Measurements from ENCODE around the gene PLA2G4F. TPM values are rescaled to one million over a fixed set of nuclear protein-coding genes. Genes with fewer than 3 reads are reported as not detected.

PLA2G4F gene
- total and polyA plus RNA-seq, 12 donors, result 0.03 to 13.8 (median 1.7) TPM

DNA sequence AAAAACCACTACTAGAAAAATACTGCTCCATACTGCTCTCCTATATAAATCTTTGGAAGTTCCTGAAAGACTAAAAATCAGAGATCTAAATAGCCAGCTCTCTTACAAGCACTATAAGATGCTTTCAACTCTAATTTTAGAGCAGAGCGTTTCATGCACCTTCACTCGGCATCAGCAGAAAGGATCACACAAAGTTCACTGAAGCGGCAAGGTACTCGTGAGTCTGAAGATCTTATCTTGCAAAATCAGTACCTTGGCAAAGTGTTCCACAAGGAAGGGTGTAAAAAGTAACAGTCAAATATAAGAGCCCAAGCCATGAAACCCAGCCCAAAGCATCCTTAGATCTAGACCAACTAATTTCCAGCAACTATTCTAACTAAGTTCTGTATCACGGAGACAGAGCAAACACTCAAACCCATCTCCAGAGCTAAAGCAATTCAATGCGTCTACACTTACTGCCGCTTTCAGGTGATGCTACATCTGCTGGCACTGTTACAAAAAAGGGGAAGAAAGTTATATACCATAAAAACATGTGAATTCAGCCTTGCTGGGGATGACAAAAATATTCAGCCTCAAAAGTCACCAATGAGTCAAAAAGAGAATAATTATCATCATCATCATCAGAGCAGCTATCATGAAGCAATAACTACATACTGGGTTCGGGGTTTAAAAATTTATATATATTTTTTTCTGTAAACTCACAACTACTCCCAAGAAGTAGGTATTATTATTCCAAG, 35.3 kb upstream of the PLA2G4F start:
- Histone ChIP-seq H3K36me3 (peaks cover 0 to 83% (median 47%) of the 10 kb centered on the region in 9 donors), H3K27me3 (no peaks in the 10 kb centered on the region), H3K4me3 (no peak overlapping the region), H3K9me3 (peaks cover 0 to 4% (median 0%) of the 10 kb centered on the region in 11 donors), H3K27ac (no peak overlapping the region), H3K4me1 (peaks cover 0 to 6% (median 0%) of the 10 kb centered on the region in 9 donors)
- TF ChIP-seq, protein P1, sequence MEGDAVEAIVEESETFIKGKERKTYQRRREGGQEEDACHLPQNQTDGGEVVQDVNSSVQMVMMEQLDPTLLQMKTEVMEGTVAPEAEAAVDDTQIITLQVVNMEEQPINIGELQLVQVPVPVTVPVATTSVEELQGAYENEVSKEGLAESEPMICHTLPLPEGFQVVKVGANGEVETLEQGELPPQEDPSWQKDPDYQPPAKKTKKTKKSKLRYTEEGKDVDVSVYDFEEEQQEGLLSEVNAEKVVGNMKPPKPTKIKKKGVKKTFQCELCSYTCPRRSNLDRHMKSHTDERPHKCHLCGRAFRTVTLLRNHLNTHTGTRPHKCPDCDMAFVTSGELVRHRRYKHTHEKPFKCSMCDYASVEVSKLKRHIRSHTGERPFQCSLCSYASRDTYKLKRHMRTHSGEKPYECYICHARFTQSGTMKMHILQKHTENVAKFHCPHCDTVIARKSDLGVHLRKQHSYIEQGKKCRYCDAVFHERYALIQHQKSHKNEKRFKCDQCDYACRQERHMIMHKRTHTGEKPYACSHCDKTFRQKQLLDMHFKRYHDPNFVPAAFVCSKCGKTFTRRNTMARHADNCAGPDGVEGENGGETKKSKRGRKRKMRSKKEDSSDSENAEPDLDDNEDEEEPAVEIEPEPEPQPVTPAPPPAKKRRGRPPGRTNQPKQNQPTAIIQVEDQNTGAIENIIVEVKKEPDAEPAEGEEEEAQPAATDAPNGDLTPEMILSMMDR (IDR thresholded peaks at IDR 0.05), result no peak
- ATAC-seq (no peak), DNase-seq (no peak)
- 87% methylated on average over 8 of the region's 8 CpGs for WGBS, 2 donors
- intact Hi-C loops (cut with DNase I), result no loop called here

DNA sequence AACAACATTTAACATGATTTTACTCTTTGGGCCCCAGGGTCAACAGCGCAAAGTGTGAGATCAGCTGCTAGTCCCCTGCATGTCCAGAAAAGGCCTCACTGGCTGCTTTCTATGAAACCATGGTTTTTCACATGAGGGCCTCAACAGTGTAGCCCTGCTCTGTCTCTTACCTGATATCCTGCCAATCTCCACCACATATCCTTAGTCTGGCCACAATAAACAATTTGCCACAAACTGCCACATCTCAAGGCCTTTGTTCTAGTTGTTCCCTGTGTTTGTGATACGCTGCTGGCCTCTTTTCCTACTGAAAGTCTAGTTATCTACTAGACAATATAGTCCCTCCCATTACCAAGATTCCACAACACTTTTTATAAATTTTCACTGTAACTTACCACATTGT, 33.9 kb upstream of the PLA2G4F start:
- TF ChIP-seq, protein P1 (IDR thresholded peaks at IDR 0.05), result no peak
- Histone ChIP-seq H3K27ac (no peak overlapping the region), H3K4me1 (peaks cover 0 to 6% (median 0%) of the 10 kb centered on the region in 9 donors), H3K27me3 (no peaks in the 10 kb centered on the region), H3K4me3 (no peak overlapping the region), H3K9me3 (no peaks in the 10 kb centered on the region), H3K36me3 (peaks cover 0 to 94% (median 58%) of the 10 kb centered on the region in 9 donors)
- no peak for DNase-seq
- no peak for ATAC-seq
- intact Hi-C loops (cut with DNase I), result no loop called here
- 97 to 99% methylated on average over 2 of the region's 2 CpGs for WGBS, 2 donors

DNA sequence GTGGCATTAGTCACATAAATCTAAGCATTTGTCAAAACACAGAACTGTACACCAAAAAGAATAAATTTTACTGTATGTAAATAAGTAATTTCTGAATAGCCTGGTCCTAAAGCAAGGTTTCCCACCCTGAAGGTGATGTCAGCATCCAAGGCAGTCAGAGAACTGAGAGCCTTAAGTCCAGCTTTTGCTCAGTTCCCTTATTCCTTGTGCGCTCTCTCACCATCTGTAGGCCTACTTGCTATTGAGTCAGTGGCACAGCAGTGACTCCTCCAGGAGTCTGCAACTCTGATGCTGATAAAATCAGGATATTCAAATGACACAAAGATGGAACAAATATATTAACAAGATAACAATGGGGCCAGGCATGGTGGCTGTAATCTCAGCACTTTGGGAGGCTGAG, 29.4 kb upstream of the PLA2G4F start:
- intact Hi-C loops (cut with DNase I), result no loop called here
- Histone ChIP-seq H3K4me1 (peaks cover 0 to 23% (median 0%) of the 10 kb centered on the region in 9 donors), H3K9me3 (no peaks in the 10 kb centered on the region), H3K27ac (no peak overlapping the region), H3K36me3 (peaks cover 0 to 100% (median 75%) of the 10 kb centered on the region in 9 donors), H3K4me3 (no peak overlapping the region), H3K27me3 (no peaks in the 10 kb centered on the region)
- no peak for DNase-seq
- no peak for ATAC-seq
- TF ChIP-seq, protein P1 (IDR thresholded peaks at IDR 0.05), result no peak
- 98 to 100% methylated on average over 1 of the region's 1 CpG for WGBS, 2 donors

DNA sequence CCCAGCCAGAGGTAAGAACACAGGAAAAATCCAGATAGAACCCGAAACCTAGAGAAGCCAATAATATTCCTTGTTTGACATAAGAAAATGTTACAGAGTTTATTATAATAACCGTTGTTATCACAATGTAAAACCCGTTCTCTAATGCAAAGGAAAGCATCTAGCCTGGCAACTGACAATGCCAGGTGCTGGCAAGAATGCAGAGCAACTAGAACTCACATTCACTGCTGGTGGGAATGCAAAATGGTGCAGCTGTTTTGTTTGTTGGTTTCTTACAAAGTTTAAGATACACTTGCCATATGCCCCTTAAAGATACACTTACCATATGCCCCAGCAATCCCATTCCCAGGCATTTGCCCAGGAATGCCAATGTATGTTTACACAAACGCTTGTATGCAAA, 28.3 kb upstream of the PLA2G4F start:
- WGBS, 2 donors, result 94 to 98% methylated on average over 4 of the region's 4 CpGs
- intact Hi-C loops (cut with DNase I), result no loop called here
- TF ChIP-seq, protein P1 (IDR thresholded peaks at IDR 0.05), result no peak

More for the DNA sequence above, 28.3 kb upstream of the PLA2G4F start:
- Histone ChIP-seq H3K36me3 (peaks cover 0 to 100% (median 68%) of the 10 kb centered on the region in 9 donors), H3K27me3 (no peaks in the 10 kb centered on the region), H3K4me3 (no peak overlapping the region), H3K27ac (peak overlapping the region in 1 of 10 donors; percentile 16), H3K9me3 (no peaks in the 10 kb centered on the region), H3K4me1 (peaks cover 0 to 23% (median 0%) of the 10 kb centered on the region in 9 donors)
- DNase-seq, result no peak
- ATAC-seq, result no peak

Data from heart right ventricle (tissue), 16 donors.